Transverse colon (tissue), 4 donors: Measurements from ENCODE around the gene HHATL. TPM values are rescaled to one million over a fixed set of nuclear protein-coding genes. Genes with fewer than 3 reads are reported as not detected.

Experiments
- DNase-seq: peaks from one replicate; pipeline ENCODE4 v3.0.0-alpha.2; 2019
- H3K27ac ChIP-seq, 4 donors: fragments of 200-600 bp; sonication (generic); 2 replicates each; pipeline ENCODE4 v1.5.1; 2016 to 2018; ENCODE audit warnings: inconsistent platforms in 4 of 4
- H3K27me3 ChIP-seq: fragments of 200-600 bp; sonication (generic); 2 replicates; pipeline ENCODE4 v1.5.1; 2017; ENCODE audit warnings: inconsistent platforms
- H3K36me3 ChIP-seq, 4 donors: fragments of 200-600 bp; sonication (generic); 2 replicates each; pipeline ENCODE4 v1.5.1; 2017 to 2019; ENCODE audit warnings: inconsistent platforms in 4 of 4
- H3K4me1 ChIP-seq, 4 donors: fragments of 200-600 bp; sonication (generic); 2 replicates each; pipeline ENCODE4 v1.5.1; 2017 to 2020; ENCODE audit warnings: inconsistent platforms in 4 of 4
- H3K4me3 ChIP-seq, 4 donors: fragments of 200-600 bp; sonication (generic); 1 replicate in 1 of 4; 2 replicates in 3 of 4; pipeline versions ENCODE4 v1.5.1 to v1.6.1; 2017 to 2019; ENCODE audit warnings: inconsistent platforms in 4 of 4
- H3K9me3 ChIP-seq, 2 donors: fragments of 200-600 bp; sonication (generic); 2 replicates each; pipeline ENCODE4 v1.5.1; 2017 to 2019; ENCODE audit warnings: inconsistent platforms in 2 of 2
- EP300 ChIP-seq: sonication (generic); formaldehyde crosslinking; IDR thresholded peaks from one replicate; pipeline ENCODE4 v1.6.1; 2017; ENCODE audit warnings: antibody characterized with exemption, low read depth
- POLR2A ChIP-seq: fragments of 450-650 bp; IDR thresholded peaks from one replicate; pipeline ENCODE4 v1.6.1; 2016; ENCODE audit warnings: antibody characterized with exemption, mild to moderate bottlenecking, moderate library complexity
- POLR2AphosphoS5 ChIP-seq, 3 donors: sonication (generic); formaldehyde crosslinking; IDR thresholded peaks; one replicate each; pipeline ENCODE4 v1.6.1; 2016; ENCODE audit warnings: antibody characterized with exemption in 3 of 3
- WGBS, 2 donors: methylation state at CpG; one replicate each; pipeline ENCODE4 v1.1.5; 2018; ENCODE audit warnings: low coverage in 1 of 2; 5-methylcytosine and 5-hydroxymethylcytosine counted together
- in situ Hi-C, 4 donors: fragments of 200-750 bp; cut with MboI; loops; one replicate each; pipeline versions ENCODE4 v1.15.0 to v1.15.1; 2017; ENCODE audit warnings: low sequenced_read_pairs in 3 of 4, low pct_ligation_motif_present in 1 of 4, low pct_unique_long_range_greater_than_20kb in 1 of 4
- intact Hi-C: fragments of 100-400 bp; cut with DNase I; formaldehyde crosslinking; loops from one replicate; pipeline ENCODE4 v1.15.1; 2023; ENCODE audit warnings: low total_unique reads
- total RNA-seq, 4 donors: library from RNA; depleted of rRNA; stranded (reverse); fragments of >200 nt; gene quantifications; one replicate each; pipeline ENCODE4 v1.1.0, GENCODE V29; 2016
- TF ChIP-seq, protein P1 (sequence below), 5 experiments: fragments of 200-600 bp in 3 of 5; fragments of 450-650 bp in 2 of 5; sonication (generic) in 3 of 5; IDR thresholded peaks; 1 replicate in 2 of 5; 2 replicates in 3 of 5; pipeline ENCODE4 v1.5.1; 2016 to 2017; ENCODE audit warnings: antibody characterized with exemption in 5 of 5, inconsistent platforms in 3 of 5, mild to moderate bottlenecking in 2 of 5, moderate library complexity in 1 of 5

Gene HHATL
- total RNA-seq, 4 donors from 2014 or later, result 0.27 TPM; not detected in 3

GRCh38 chr3:42658771-42659390 lies 43.7 kb downstream of the HHATL start:
- no peak for DNase-seq
- intact Hi-C loops (no loop called here), in situ Hi-C loops (loop anchor here in 2 of 4 donors (10.0 kb wide), 1 partner anchor 86 kb away; no protein-coding TSS in a partner anchor)
- Histone ChIP-seq H3K27ac (peak overlapping the region in 1 of 4 donors; percentile 41), H3K4me1 (peaks cover 0 to 17% (median 6%) of the 10 kb centered on the region in 4 donors), H3K9me3 (no peaks in the 10 kb centered on the region), H3K36me3 (no peaks in the 10 kb centered on the region), H3K4me3 (no peak overlapping the region), H3K27me3 (no peaks in the 10 kb centered on the region)
- WGBS, 2 donors, result 48 to 88% methylated on average over 2 to 22 of the region's 22 CpGs
- TF ChIP-seq EP300 (no peak), POLR2A (no peak), POLR2AphosphoS5 (IDR thresholded peaks at IDR 0.05) (no peak)
- TF ChIP-seq, protein P1, sequence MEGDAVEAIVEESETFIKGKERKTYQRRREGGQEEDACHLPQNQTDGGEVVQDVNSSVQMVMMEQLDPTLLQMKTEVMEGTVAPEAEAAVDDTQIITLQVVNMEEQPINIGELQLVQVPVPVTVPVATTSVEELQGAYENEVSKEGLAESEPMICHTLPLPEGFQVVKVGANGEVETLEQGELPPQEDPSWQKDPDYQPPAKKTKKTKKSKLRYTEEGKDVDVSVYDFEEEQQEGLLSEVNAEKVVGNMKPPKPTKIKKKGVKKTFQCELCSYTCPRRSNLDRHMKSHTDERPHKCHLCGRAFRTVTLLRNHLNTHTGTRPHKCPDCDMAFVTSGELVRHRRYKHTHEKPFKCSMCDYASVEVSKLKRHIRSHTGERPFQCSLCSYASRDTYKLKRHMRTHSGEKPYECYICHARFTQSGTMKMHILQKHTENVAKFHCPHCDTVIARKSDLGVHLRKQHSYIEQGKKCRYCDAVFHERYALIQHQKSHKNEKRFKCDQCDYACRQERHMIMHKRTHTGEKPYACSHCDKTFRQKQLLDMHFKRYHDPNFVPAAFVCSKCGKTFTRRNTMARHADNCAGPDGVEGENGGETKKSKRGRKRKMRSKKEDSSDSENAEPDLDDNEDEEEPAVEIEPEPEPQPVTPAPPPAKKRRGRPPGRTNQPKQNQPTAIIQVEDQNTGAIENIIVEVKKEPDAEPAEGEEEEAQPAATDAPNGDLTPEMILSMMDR (IDR thresholded peaks at IDR 0.05), result no peak

- no peaks in the 10 kb centered on the region for H3K27me3 ChIP-seq
- no peak overlapping the region for H3K27ac ChIP-seq
- H3K36me3 ChIP-seq, result no peaks in the 10 kb centered on the region
- intact Hi-C loops (no loop called here), in situ Hi-C loops (loop anchor here in 2 of 4 donors (10.0 kb wide), 1 partner anchor 87 kb away; no protein-coding TSS in a partner anchor)
- peaks cover 0 to 23% (median 10%) of the 10 kb centered on the region in 4 donors for H3K4me1 ChIP-seq
- H3K9me3 ChIP-seq, result no peaks in the 10 kb centered on the region
- no peak overlapping the region for H3K4me3 ChIP-seq
- no peak for DNase-seq
- WGBS, 2 donors, result 85% methylated on average over 22 of the region's 34 CpGs; no CpG with 5 or more reads in 1 of the 2 donors
- TF ChIP-seq POLR2A, result no peak
- TF ChIP-seq EP300, result no peak
- TF ChIP-seq, protein P1 (IDR thresholded peaks at IDR 0.05), result no peak
- TF ChIP-seq POLR2AphosphoS5 (IDR thresholded peaks at IDR 0.05), result no peak
Observed at GRCh38 chr3:42658091-42658770, 44.4 kb downstream of the HHATL start.

DNA sequence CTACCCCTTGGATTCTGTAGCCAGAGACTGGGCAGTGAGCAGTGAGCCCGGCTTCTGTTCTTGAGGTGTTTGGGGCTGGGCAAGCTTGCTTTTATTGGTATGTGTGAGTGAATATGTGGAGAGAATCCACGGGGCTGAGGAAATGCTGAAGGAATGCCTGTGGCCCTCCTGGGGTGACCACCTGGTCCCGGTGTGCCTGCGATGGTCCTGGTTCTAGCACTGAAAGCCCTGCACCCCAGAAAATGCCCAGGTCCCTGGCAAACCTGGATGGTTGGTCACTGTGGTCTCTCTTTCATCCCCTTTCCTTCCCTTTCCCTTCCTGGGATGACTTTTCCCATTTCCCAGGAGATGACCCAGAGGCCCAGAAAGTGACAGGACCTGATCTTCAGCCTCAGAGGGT lies 44.9 kb downstream of the HHATL start:
- TF ChIP-seq POLR2AphosphoS5 (IDR thresholded peaks at IDR 0.05) (no peak), EP300 (no peak), POLR2A (no peak)
- TF ChIP-seq, protein P1 (IDR thresholded peaks at IDR 0.05), result no peak
- WGBS, 2 donors, result 82% methylated on average over 4 of the region's 4 CpGs; no CpG with 5 or more reads in 1 of the 2 donors
- intact Hi-C loops, result no loop called here
- H3K4me1 ChIP-seq, result peaks cover 5 to 29% (median 15%) of the 10 kb centered on the region in 4 donors
- DNase-seq, result no peak
- H3K4me3 ChIP-seq, result no peak overlapping the region
- H3K9me3 ChIP-seq, result no peaks in the 10 kb centered on the region
- in situ Hi-C loops, result loop anchor here in 2 of 4 donors (10.0 kb wide), 1 partner anchor 87 kb away; no protein-coding TSS in a partner anchor
- H3K27ac ChIP-seq, result no peak overlapping the region
- H3K27me3 ChIP-seq, result no peaks in the 10 kb centered on the region
- no peaks in the 10 kb centered on the region for H3K36me3 ChIP-seq
